Fibroblast of skin of abdomen (primary cell): ENCODE measurements around the gene TMPRSS3.

Experiments
- DNase-seq: peaks from one replicate; pipeline ENCODE4 v3.0.0-alpha.2; 2013

TMPRSS3 gene

DNA sequence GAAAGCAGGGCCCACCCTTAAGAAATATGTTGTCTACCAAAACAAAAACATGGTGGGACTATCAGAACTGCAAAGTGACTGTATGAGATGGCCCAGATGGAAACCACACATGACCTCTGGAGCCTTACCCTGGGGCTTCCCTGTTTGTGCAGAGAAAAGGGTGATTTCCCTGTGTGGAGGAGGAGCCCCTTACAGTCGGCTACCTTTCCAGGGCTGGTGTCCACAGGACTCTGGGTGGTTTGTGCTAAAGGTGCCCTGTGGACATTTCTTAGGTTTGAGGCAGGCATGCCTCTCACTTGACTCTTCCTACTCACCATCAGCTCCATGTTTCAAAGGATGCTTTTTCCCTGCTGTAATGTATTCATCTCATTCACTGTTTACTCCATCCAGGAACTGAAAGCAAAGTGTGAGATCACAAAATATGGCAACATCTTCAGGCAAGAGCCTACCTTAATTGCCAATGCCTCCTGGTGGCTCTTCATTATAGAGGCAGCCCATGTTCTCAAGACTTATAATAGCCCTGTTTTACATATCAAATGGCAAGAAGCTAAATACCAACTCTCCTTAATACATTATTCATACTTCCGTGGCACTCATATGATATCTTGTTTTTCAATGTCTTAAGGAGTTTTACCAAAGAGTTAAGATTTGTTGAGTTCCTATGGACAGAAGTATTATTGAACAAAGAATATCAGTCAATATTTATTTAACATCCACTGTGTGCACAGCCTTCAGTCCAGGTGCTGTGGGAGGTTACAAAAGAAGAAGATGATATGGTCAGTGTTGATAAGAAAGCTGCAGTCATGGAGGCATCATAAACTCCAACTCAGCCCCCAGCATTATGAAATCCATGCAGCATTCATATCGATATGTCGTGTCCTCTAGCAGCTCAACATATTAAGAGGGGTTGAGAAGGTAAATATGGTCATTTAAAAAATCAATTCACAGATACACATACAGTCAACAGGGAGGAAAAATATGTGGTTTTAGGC lies 65.2 kb downstream of the TMPRSS3 start:
- no peak for DNase-seq

DNA sequence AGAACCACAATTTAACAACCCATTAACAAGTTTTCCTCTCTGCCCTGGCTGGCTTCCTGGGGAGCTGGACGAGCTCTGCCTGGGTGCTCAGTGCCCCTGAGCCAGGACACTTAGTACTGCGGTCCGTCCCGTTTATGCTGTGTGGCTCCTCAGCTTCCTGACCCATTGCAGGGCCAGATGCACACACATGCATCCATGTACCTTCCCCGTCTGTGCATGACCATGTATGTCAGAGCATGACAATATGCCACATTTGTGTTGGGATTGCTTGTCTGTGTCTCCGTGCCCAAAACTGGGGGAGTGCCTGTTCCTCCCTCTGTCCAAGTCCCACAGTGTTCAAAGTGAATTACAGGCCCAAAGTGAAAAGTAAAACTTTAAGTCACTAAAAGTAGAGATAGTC lies 71.0 kb downstream of the TMPRSS3 start:
- DNase-seq, result no peak
